D721Med (cell line): ENCODE measurements around the gene ACTR3C.
A peak's percentile ranks its signal among the peaks of the same experiment; 100 is the strongest.

ENCODE experiments used
- DNase-seq: peaks from one replicate; pipeline ENCODE4 v3.0.0; 2011; ENCODE audit warnings: low spot score; ENCODE audit not compliant: insufficient read length
- FAIRE-seq: peaks from 2 replicates; lab custom pipeline; 2011; peaks lifted over from hg19 to GRCh38; lab: Jason Lieb, UNC
- TF ChIP-seq, protein P1 (sequence below): IDR thresholded peaks from 2 replicates; pipeline ENCODE4 v1.5.1; 2012; ENCODE audit warnings: mild to moderate bottlenecking, control low read depth; ENCODE audit not compliant: insufficient read depth; ENCODE audit errors: missing control alignments

ACTR3C gene

DNA sequence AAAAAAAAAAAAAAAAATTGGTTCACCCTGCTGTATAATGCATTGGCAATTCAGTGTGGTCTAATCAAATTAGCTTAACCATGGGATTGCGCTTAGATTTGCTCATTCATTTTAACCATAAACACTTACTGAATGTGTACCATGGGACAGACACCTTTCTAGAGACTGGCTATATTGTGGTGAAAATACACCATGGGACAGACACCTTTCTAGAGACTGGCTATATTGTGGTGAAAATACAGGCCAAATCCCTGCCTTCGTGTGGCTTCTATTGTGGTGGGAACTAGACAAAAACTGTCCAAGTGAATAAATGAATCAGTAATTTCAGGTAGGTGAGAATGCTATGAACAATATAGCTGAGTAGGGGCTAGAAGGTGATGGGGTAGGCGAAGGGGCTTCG, 35.1 kb upstream of the ACTR3C start:
- DNase-seq (no peak), FAIRE-seq (no peak)
- TF ChIP-seq, protein P1, sequence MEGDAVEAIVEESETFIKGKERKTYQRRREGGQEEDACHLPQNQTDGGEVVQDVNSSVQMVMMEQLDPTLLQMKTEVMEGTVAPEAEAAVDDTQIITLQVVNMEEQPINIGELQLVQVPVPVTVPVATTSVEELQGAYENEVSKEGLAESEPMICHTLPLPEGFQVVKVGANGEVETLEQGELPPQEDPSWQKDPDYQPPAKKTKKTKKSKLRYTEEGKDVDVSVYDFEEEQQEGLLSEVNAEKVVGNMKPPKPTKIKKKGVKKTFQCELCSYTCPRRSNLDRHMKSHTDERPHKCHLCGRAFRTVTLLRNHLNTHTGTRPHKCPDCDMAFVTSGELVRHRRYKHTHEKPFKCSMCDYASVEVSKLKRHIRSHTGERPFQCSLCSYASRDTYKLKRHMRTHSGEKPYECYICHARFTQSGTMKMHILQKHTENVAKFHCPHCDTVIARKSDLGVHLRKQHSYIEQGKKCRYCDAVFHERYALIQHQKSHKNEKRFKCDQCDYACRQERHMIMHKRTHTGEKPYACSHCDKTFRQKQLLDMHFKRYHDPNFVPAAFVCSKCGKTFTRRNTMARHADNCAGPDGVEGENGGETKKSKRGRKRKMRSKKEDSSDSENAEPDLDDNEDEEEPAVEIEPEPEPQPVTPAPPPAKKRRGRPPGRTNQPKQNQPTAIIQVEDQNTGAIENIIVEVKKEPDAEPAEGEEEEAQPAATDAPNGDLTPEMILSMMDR = no peak

DNA sequence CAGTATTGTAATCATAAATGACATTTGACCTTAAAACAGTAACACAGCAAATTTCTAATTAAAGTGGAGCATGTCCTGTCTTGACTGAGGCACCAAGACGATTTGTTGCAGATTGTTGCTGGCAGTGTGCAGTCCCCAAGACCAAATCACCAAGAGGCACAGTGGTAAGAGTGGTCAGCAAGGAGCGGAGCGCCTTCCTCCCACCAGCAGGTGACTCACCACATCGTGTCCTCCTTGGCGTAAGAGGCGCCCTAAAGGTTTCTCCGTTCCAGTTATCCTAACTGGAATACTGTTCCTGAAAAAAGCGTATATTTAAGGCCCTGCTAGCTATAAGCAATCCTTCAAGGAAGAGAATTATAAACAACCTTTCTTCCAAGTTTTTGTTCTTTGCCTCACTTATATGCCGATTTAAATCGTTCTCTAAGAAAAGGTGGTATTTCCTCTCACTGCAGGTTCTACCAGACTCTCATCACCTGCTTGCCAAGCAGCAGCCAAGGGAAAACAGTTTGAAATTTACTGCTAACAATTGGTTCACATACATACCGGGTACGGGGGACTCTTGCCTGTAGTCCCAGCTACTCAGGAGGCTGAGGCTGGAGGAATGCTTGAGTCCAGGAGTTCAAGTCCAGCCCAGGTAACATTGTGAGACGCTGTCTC, 34.6 kb upstream of the ACTR3C start:
- DNase-seq = no peak
- TF ChIP-seq, protein P1 = no peak
- no peak for FAIRE-seq

DNA sequence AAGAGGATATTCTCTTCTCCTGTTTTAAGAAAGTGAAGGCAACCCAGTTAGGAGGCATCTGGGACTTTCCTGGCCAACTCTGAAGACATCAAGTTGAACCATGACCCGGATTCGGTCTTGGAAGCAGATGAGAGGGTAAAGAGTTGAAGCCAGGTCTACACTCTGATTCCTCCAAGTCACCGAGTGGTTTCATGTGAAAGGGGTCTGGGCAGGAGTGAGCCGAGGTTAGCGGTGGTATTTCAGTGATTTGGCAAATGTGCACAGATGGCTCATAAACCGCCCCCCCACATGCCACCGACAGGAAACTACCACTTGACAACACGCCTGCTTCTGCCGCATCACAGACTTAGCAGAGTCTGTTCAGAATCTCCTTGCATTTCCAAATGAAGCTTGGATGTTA, 33.9 kb upstream of the ACTR3C start:
- FAIRE-seq = no peak
- DNase-seq = no peak
- TF ChIP-seq, protein P1 = no peak

DNA sequence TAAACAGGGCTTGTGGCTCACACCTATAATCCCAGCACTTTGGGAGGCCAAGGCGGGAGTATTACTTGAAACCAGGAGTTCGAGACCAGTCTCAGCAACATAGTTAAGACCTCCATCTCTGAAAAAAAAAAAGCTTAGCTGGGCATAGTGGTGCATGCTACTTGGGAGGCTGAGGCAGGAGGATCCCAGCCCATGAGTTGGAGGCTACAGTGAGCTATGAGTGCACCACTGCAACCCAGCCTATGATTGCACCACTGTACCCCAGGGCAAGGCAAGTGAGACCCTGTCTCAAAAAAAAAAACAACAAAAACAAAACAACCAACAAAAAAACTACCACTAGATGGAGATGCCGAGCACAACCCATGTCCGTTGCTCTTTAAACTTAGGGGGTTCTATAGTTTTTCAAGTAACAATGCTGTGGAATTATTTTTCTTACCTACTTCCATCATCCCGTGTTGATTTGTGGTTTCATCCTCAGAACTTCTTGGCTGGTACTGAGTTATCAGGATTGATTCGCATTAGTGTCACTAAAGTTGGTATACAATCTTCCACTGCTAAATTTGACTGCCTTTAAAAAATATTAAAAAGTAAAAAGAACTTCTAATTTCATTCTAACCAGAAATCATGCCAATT, 33.0 kb upstream of the ACTR3C start:
- FAIRE-seq (no peak), DNase-seq (no peak)
- TF ChIP-seq, protein P1 = peak; percentile 48

DNA sequence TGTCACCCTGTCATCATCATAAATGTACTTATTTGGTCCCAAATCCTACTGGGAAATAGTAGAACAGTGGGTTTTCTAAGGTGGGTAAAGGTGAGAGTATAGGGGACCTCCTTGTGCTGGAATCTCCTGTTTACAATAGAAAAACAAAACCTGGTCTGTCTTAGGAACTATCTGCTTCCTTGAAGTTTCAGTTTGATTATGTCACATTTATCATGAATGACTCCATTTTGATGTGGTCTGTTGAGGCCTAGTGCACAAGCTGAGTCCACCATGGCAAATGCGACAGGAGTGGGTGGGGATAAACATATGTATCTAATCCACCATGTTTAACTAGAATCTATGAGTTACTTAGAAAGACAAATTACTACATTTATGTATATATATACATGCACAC, 32.3 kb upstream of the ACTR3C start:
- TF ChIP-seq, protein P1 = no peak
- no peak for FAIRE-seq
- DNase-seq = no peak

DNA sequence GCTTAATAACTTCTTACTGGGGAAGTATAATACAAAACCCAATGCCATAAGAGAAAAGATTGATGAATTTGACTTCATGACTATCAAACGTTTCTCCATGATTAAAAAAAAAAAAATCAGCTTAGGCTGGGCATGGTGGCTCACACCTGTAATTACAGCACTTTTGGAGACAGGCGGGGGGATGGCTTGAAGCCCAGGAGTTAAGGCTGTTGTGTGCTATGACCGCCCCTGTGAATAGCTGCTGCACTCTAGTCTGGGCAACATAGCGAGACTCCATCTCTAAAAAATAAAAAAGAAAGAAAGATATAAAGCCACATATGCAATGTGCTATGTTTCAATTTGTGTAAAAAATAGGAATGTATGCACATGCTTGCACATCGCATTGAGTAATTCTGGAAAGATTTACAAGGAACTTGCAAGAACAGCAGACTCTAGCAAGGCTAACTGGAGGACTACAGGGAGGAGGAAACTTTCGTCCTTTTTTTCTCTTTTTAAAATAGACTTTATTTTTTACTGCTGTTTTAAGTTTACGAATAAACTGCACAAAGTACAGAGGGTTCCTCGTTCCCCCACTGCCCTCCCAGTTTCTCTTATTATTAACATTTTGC, 28.3 kb upstream of the ACTR3C start:
- FAIRE-seq = no peak
- TF ChIP-seq, protein P1 = no peak
- DNase-seq = no peak

DNA sequence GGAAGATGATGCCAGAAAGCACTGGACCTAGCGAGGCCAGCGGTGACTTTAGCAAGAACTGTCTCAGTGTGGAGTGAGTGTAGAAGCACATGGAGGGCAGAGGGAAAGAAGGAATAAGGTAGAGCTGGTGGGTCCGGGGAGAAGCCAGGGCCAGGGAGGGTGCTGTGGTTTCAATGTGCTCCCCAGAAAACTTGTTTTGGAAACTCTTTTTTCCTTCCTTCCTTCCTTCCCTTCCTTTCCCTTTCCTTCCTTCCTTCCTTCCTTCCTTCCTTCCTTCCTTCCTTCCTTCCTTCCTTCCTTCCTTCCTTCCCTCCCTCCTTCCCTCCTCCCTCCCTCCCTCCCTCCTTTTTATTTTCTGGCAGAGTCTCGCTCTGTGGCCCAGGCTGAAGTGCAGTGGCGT, 23.6 kb upstream of the ACTR3C start:
- TF ChIP-seq, protein P1 = no peak
- DNase-seq = no peak
- no peak for FAIRE-seq
